CD4-positive, alpha-beta T cell (primary cell): ENCODE measurements around the gene SMARCA2. TPM values are rescaled to one million over a fixed set of nuclear protein-coding genes. Genes with fewer than 3 reads are reported as not detected.

Experiments
- ATAC-seq: fragments of 200-7000 bp; cut with Tn5 transposase; one replicate; pipeline ENCODE4 v1.10.0; 2022; ENCODE audit warnings: mild to moderate bottlenecking; ENCODE audit not compliant: poor library complexity
- CTCF ChIA-PET: fragments of 350-600 bp; sonication (Branson Sonifier 250); formaldehyde crosslinking; loops from one replicate; lab custom pipeline; 2021; ENCODE audit warnings: antibody characterized with exemption, inconsistent platforms; lab: Charles Lee
- POLR2A ChIA-PET: fragments of 350-600 bp; sonication (Branson Sonifier 250); formaldehyde crosslinking; loops from one replicate; lab custom pipeline; 2021; ENCODE audit warnings: antibody characterized with exemption, inconsistent platforms; lab: Charles Lee
- DNase-seq, 14 experiments: peaks; one replicate each; pipeline ENCODE4 v3.0.0-alpha.2; 2013 to 2020; ENCODE audit warnings: mixed read lengths in 2 of 14
- H3K27ac ChIP-seq, 2 donors: one replicate each; pipeline versions ENCODE4 v1.5.1 to v1.7.0; 2013; ENCODE audit warnings: low read length in 2 of 2, low read depth in 1 of 2, mild to moderate bottlenecking in 1 of 2
- H3K27me3 ChIP-seq, 2 experiments: 1 replicate in 1 of 2; 2 replicates in 1 of 2; pipeline versions ENCODE4 v1.6.1 to v1.7.0; 2013; ENCODE audit warnings: low read length in 2 of 2, control low read depth in 1 of 2, mild to moderate bottlenecking in 1 of 2, moderate library complexity in 1 of 2; ENCODE audit not compliant: insufficient read depth in 2 of 2, control insufficient read depth in 1 of 2
- H3K36me3 ChIP-seq: one replicate; pipeline ENCODE4 v1.6.1; 2013; ENCODE audit warnings: low read length, control low read depth; ENCODE audit not compliant: insufficient read depth
- H3K4me1 ChIP-seq: one replicate; pipeline ENCODE4 v1.6.1; 2013; ENCODE audit warnings: low read length, control low read depth; ENCODE audit not compliant: insufficient read depth
- H3K4me3 ChIP-seq: one replicate; pipeline ENCODE4 v1.5.1; 2013; ENCODE audit warnings: mild to moderate bottlenecking, low read length, moderate library complexity
- H3K9me3 ChIP-seq, 2 experiments: 1 replicate in 1 of 2; 2 replicates in 1 of 2; pipeline versions ENCODE4 v1.6.1 to v1.7.0; 2013; ENCODE audit warnings: low read length in 2 of 2, mild to moderate bottlenecking in 2 of 2, control low read depth in 1 of 2, moderate library complexity in 1 of 2; ENCODE audit not compliant: control insufficient read depth in 1 of 2, insufficient read depth in 1 of 2
- H3K27ac Mint-ChIP-seq: one replicate; pipeline ENCODE4 v1.8.0; 2020; ENCODE audit warnings: mixed read lengths
- H3K27me3 Mint-ChIP-seq: one replicate; pipeline ENCODE4 v1.8.0; 2021; ENCODE audit warnings: mixed read lengths
- H3K36me3 Mint-ChIP-seq: one replicate; pipeline ENCODE4 v1.8.0; 2021; ENCODE audit warnings: low read depth, mixed read lengths
- H3K4me1 Mint-ChIP-seq: one replicate; pipeline ENCODE4 v1.8.0; 2021; ENCODE audit warnings: low read depth, mixed read lengths
- H3K4me3 Mint-ChIP-seq: one replicate; pipeline ENCODE4 v1.8.0; 2020; ENCODE audit warnings: mild to moderate bottlenecking, mixed read lengths
- H3K9me3 Mint-ChIP-seq: one replicate; pipeline ENCODE4 v1.8.0; 2020; ENCODE audit warnings: mixed read lengths
- CTCF ChIP-seq: fragments of 200-600 bp; IDR thresholded peaks from one replicate; pipeline ENCODE4 v1.8.0; 2022; ENCODE audit warnings: antibody characterized with exemption, mild to moderate bottlenecking
- intact Hi-C, 2 experiments: fragments of 100-400 bp; cut with DNase I in 1 of 2; cut with micrococcal nuclease in 1 of 2; formaldehyde crosslinking; loops; one replicate each; pipeline versions ENCODE4 v1.15.1 to v1.9.0; 2023 to 2025; cut with DNase I, micrococcal nuclease
- total RNA-seq, 174 experiments: library from RNA in 2 of 174; stranded (reverse) in 2 of 174; gene quantifications; one replicate each; pipeline ENCODE4 v1.2.3 and lab custom pipeline; 2021 to 2026

The SMARCA2 gene
- total RNA-seq, 2 experiments from 2014 or later = 268 to 272 TPM

- peaks cover 9% of the 10 kb centered on the region for H3K4me1 ChIP-seq
- ChIA-PET CTCF (no interaction called here), POLR2A (no interaction called here)
- H3K36me3 Mint-ChIP-seq = peaks cover 97% of the 10 kb centered on the region
- H3K27ac Mint-ChIP-seq = no peak overlapping the region
- H3K4me3 ChIP-seq = no peak overlapping the region
- H3K9me3 ChIP-seq = no peaks in the 10 kb centered on the region
- no peak overlapping the region for H3K27ac ChIP-seq
- no peak for ATAC-seq
- H3K9me3 Mint-ChIP-seq = no peaks in the 10 kb centered on the region
- peaks cover 66% of the 10 kb centered on the region for H3K36me3 ChIP-seq
- no peak for DNase-seq
- H3K27me3 Mint-ChIP-seq = no peaks in the 10 kb centered on the region
- intact Hi-C loops = no loop called here
- no peaks in the 10 kb centered on the region for H3K27me3 ChIP-seq
- peaks cover 70% of the 10 kb centered on the region for H3K4me1 Mint-ChIP-seq
- H3K4me3 Mint-ChIP-seq = no peak overlapping the region
- TF ChIP-seq CTCF = no peak
Observed at GRCh38 chr9:2039294-2040180, 24.4 kb downstream of the SMARCA2 start.

GRCh38 chr9:2040828-2041227 lies 25.7 kb downstream of the SMARCA2 start:
- no peaks in the 10 kb centered on the region for H3K9me3 Mint-ChIP-seq
- H3K4me3 Mint-ChIP-seq = no peak overlapping the region
- ChIA-PET CTCF (no interaction called here), POLR2A (interaction anchor here (1.2 to 2.1 kb wide), 3 partner anchors 13 to 18 kb away, joined by 3 to 6 read pairs (median 5); no protein-coding TSS in a partner anchor)
- Histone ChIP-seq H3K4me1 (peaks cover 9% of the 10 kb centered on the region), H3K27me3 (no peaks in the 10 kb centered on the region), H3K27ac (no peak overlapping the region), H3K36me3 (peaks cover 69% of the 10 kb centered on the region), H3K4me3 (no peak overlapping the region), H3K9me3 (no peaks in the 10 kb centered on the region)
- TF ChIP-seq CTCF = no peak
- ATAC-seq (no peak), DNase-seq (no peak)
- H3K36me3 Mint-ChIP-seq = peaks cover 99% of the 10 kb centered on the region
- H3K4me1 Mint-ChIP-seq = peaks cover 79% of the 10 kb centered on the region
- intact Hi-C loops = no loop called here
- no peak overlapping the region for H3K27ac Mint-ChIP-seq
- H3K27me3 Mint-ChIP-seq = no peaks in the 10 kb centered on the region

- H3K4me3 Mint-ChIP-seq = no peak overlapping the region
- ATAC-seq (no peak), DNase-seq (no peak)
- no peak overlapping the region for H3K27ac ChIP-seq
- H3K4me1 ChIP-seq = peaks cover 9% of the 10 kb centered on the region
- H3K4me3 ChIP-seq = no peak overlapping the region
- ChIA-PET POLR2A (interaction anchor here (1.4 to 2.1 kb wide), 2 partner anchors 12 to 19 kb away, joined by 5 to 6 read pairs; no protein-coding TSS in a partner anchor), CTCF (no interaction called here)
- H3K27me3 ChIP-seq = no peaks in the 10 kb centered on the region
- peak overlapping the region; percentile 70 for H3K27ac Mint-ChIP-seq
- H3K4me1 Mint-ChIP-seq = peaks cover 72% of the 10 kb centered on the region
- no peaks in the 10 kb centered on the region for H3K9me3 ChIP-seq
- intact Hi-C loops = no loop called here
- H3K9me3 Mint-ChIP-seq = no peaks in the 10 kb centered on the region
- no peak for TF ChIP-seq CTCF
- peaks cover 69% of the 10 kb centered on the region for H3K36me3 ChIP-seq
- H3K27me3 Mint-ChIP-seq = no peaks in the 10 kb centered on the region
- H3K36me3 Mint-ChIP-seq = peaks cover 98% of the 10 kb centered on the region
Observed at GRCh38 chr9:2041736-2042135, 26.6 kb downstream of the SMARCA2 start.
